Measurements from ENCODE around the gene RBM19.

The RBM19 gene

DNA sequence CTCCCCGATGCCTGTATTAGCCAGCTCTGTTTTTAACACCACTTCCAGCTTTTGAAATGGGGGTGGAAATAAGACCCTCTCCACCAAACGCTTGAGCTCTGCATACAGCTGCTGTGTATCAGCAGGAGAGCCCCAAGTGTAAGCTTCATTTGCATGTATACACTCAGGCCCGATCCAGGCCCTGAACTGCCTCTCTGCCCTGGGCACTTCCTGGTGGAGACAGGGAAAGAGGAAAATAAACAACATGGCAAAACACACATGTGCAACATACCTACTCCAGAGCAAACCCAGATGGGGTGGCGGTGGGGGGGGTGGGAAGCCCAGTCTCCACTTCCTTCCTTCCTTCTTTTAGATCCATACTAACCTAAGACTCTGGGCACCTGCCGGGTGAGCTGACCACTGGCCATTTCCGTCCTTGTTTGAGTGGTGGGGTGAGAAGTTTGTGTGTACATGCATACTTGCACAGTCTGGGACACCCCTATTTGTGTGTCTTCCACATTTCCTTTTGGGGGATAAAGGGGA lies 55.3 kb downstream of the RBM19 start:
- no peak for TF ChIP-seq CTCF (IDR thresholded peaks at IDR 0.05; ENCODE audit: borderline replicate concordance, insufficient read depth, low read depth, low read length)

GRCh38 chr12:113909776-113910420 lies 56.2 kb downstream of the RBM19 start:
- H3K4me3 ChIP-seq (ENCODE audit: low read depth, low read length): no peak overlapping the region
- TF ChIP-seq CTCF (IDR thresholded peaks at IDR 0.05; ENCODE audit: borderline replicate concordance, insufficient read depth, low read depth, low read length): no peak

More for the DNA sequence above, 55.3 kb downstream of the RBM19 start:
- H3K4me3 ChIP-seq (ENCODE audit: low read depth, low read length): no peak overlapping the region

DNA sequence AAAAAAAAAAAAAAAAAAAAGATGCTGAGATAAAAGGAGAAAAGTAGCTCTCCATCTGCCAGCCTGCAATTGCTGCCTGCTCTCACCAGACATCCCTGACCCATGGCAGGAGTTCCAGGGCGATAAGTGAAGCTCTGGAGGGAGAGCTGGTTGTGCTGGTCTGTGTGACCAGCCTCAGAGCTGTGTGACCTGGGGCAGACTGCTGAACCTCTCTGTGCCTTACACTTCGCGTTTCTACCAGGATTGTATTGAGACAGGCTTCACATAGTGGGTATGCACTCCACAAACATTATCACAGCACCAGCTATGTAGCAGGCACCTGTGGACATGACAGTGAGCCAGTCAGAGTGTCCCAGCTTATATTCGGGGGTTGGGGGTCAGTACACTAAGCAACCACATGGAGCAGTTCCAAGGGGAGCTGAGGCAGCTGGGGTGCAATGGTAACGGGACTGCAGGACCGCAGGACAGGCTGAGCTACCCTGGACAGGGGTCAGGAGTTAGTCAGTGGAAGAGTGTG lies 57.5 kb downstream of the RBM19 start:
- TF ChIP-seq CTCF (IDR thresholded peaks at IDR 0.05; ENCODE audit: borderline replicate concordance, insufficient read depth, low read depth, low read length): no peak
- H3K4me3 ChIP-seq (ENCODE audit: low read depth, low read length): no peak overlapping the region

GRCh38 chr12:113907446-113908180 lies 58.5 kb downstream of the RBM19 start:
- no peak for TF ChIP-seq CTCF (IDR thresholded peaks at IDR 0.05; ENCODE audit: borderline replicate concordance, insufficient read depth, low read depth, low read length)
- no peak overlapping the region for H3K4me3 ChIP-seq (ENCODE audit: low read depth, low read length)

- H3K4me3 ChIP-seq (ENCODE audit: low read depth, low read length): no peak overlapping the region
- no peak for TF ChIP-seq CTCF (IDR thresholded peaks at IDR 0.05; ENCODE audit: borderline replicate concordance, insufficient read depth, low read depth, low read length)
These were observed 59.5 kb downstream of the RBM19 start for GRCh38 chr12:113906411-113907200.

DNA sequence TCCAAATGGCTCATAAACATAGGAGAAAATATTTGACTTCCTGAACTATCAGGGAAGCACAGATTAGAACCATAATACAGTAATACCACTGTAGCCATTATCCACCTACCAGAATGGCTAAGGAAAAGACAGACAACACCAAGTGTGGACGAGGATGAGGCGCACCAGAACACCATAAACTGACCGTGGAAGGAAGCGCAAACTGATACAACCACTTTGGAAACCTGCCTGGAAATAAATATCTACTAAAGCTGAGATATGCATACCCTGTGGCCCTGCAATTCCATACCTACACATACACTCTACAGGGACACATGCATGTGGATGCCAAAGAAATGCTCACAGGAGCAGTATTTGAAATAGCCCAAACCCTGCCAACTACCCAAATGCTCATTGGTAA lies 60.3 kb downstream of the RBM19 start:
- TF ChIP-seq CTCF (IDR thresholded peaks at IDR 0.05; ENCODE audit: borderline replicate concordance, insufficient read depth, low read depth, low read length): no peak
- no peak overlapping the region for H3K4me3 ChIP-seq (ENCODE audit: low read depth, low read length)
